Bronchial epithelial cell (primary cell): ENCODE measurements around the gene YWHAG. TPM values are rescaled to one million over a fixed set of nuclear protein-coding genes. Genes with fewer than 3 reads are reported as not detected.
"Not testable (repeated sequence)": the region's sequence is repeated elsewhere in the genome, so short reads cannot be mapped to it uniquely, and the experiment has no call there.

Experiments
- DNase-seq: peaks from one replicate; pipeline ENCODE4 v3.0.0-alpha.2; 2010; ENCODE audit warnings: low read depth
- FAIRE-seq: peaks from 2 replicates; lab custom pipeline; 2011; peaks lifted over from hg19 to GRCh38; lab: Jason Lieb, UNC
- H3K27me3 ChIP-seq: 2 replicates; pipeline ENCODE4 v1.5.1; 2011; ENCODE audit warnings: low read length; ENCODE audit not compliant: control insufficient read depth, insufficient read depth
- H3K36me3 ChIP-seq: 2 replicates; pipeline ENCODE4 v1.5.1; 2011; ENCODE audit warnings: low read length; ENCODE audit not compliant: control insufficient read depth, insufficient read depth
- H3K4me3 ChIP-seq: 2 replicates; pipeline ENCODE4 v1.5.1; 2011; ENCODE audit warnings: mild to moderate bottlenecking, low read depth, low read length, control low read depth
- CTCF ChIP-seq: IDR thresholded peaks from 2 replicates; pipeline ENCODE4 v1.5.1; 2011; ENCODE audit warnings: mild to moderate bottlenecking, moderate library complexity, low read length, control low read depth, inconsistent platforms; ENCODE audit not compliant: insufficient read depth, severe bottlenecking
- total RNA-seq: library from RNA; depleted of rRNA; stranded (reverse); fragments of >200 nt; gene quantifications from 2 replicates; pipeline ENCODE4 v1.2.1, GENCODE V29; 2014

YWHAG gene
- total RNA-seq, 1 donor from 2014 or later: 112 TPM

- FAIRE-seq: no peak
- no peak for TF ChIP-seq CTCF
Measured at GRCh38 chr7:76400248-76400647, 41.5 kb upstream of the YWHAG start.

GRCh38 chr7:76397409-76398183, 38.8 kb upstream of the YWHAG start:
- H3K4me3 ChIP-seq: peak overlapping the region; percentile 58
- FAIRE-seq: no peak

More at GRCh38 chr7:76400248-76400647, 41.5 kb upstream of the YWHAG start:
- peaks cover 3% of the 10 kb centered on the region for H3K36me3 ChIP-seq
- no peaks in the 10 kb centered on the region for H3K27me3 ChIP-seq
- no peak for DNase-seq
- no peak overlapping the region for H3K4me3 ChIP-seq

GRCh38 chr7:76396864-76397263, 38.1 kb upstream of the YWHAG start:
- no peak for TF ChIP-seq CTCF
- peaks cover 3% of the 10 kb centered on the region for H3K36me3 ChIP-seq
- DNase-seq (no peak), FAIRE-seq (no peak)
- H3K4me3 ChIP-seq: no peak overlapping the region
- H3K27me3 ChIP-seq: no peaks in the 10 kb centered on the region

More at GRCh38 chr7:76397409-76398183, 38.8 kb upstream of the YWHAG start:
- Histone ChIP-seq H3K27me3 (no peaks in the 10 kb centered on the region), H3K36me3 (peaks cover 3% of the 10 kb centered on the region)
- DNase-seq: peak; percentile 40
- no peak for TF ChIP-seq CTCF

- no peak overlapping the region for H3K4me3 ChIP-seq
- FAIRE-seq (no peak), DNase-seq (no peak)
- TF ChIP-seq CTCF: no peak
- peaks cover 3% of the 10 kb centered on the region for H3K36me3 ChIP-seq
- no peaks in the 10 kb centered on the region for H3K27me3 ChIP-seq
Measured at GRCh38 chr7:76395965-76396726, 37.4 kb upstream of the YWHAG start.

GRCh38 chr7:76395605-76395964, 36.8 kb upstream of the YWHAG start:
- H3K4me3 ChIP-seq, H3K27me3 ChIP-seq, DNase-seq, H3K36me3 ChIP-seq, FAIRE-seq: not testable (repeated sequence)

- DNase-seq (no peak), FAIRE-seq (no peak)
- H3K27me3 ChIP-seq: no peaks in the 10 kb centered on the region
- H3K4me3 ChIP-seq: no peak overlapping the region
- peaks cover under 1% of the 10 kb centered on the region for H3K36me3 ChIP-seq
- no peak for TF ChIP-seq CTCF
Measured at GRCh38 chr7:76394957-76395356, 36.2 kb upstream of the YWHAG start.
